GM12878 (cell line): ENCODE data around the gene FUT7. TPM values are rescaled to one million over a fixed set of nuclear protein-coding genes. Genes with fewer than 3 reads are reported as not detected.

Experiments used
- ATAC-seq: fragments of 200-7000 bp; cut with Tn5 transposase; 3 replicates; pipeline ENCODE4 v1.9.1; 2020; ENCODE audit warnings: mild to moderate bottlenecking, moderate library complexity
- BruUV-seq: library from RNA; stranded (reverse); fragments of 400-500 nt; replicated peaks from 2 replicates; lab custom pipeline; 2021; lab: Mats Ljungman, UMichigan
- CTCF ChIA-PET: fragments of 300-600 bp; sonication (Branson Sonifier 250); formaldehyde crosslinking; extraction: SDS; loops from one replicate; lab custom pipeline; 2021; ENCODE audit warnings: inconsistent platforms; lab: Yijun Ruan, JAX
- POLR2A ChIA-PET: fragments of 350-600 bp; formaldehyde crosslinking; extraction: SDS; loops from one replicate; lab custom pipeline; 2021; ENCODE audit warnings: inconsistent platforms; lab: Charles Lee
- RAD21 ChIA-PET: fragments of 300-600 bp; sonication (Branson Sonifier 250); formaldehyde crosslinking; loops from one replicate; lab custom pipeline; 2023; ENCODE audit warnings: antibody characterized with exemption; ENCODE audit not compliant: unreplicated experiment; lab: Charles Lee
- SMC1A ChIA-PET: fragments of 300-600 bp; sonication (Branson Sonifier 250); formaldehyde crosslinking; loops from one replicate; lab custom pipeline; 2023; ENCODE audit not compliant: unreplicated experiment, uncharacterized antibody; lab: Charles Lee
- DNase-seq: peaks from one replicate; pipeline ENCODE4 v3.0.0-alpha.2; 2011; ENCODE audit warnings: low read depth, low spot score
- FAIRE-seq: peaks from 3 replicates; lab custom pipeline; 2011; peaks lifted over from hg19 to GRCh38; lab: Jason Lieb, UNC
- H2AFZ ChIP-seq: 2 replicates; pipeline ENCODE4 v1.6.0; 2011; ENCODE audit warnings: low read depth, low read length, control low read depth; ENCODE audit not compliant: control insufficient read depth
- H3K27ac ChIP-seq: 2 replicates; pipeline ENCODE4 v1.5.1; 2011; ENCODE audit warnings: control low read depth; ENCODE audit not compliant: control insufficient read depth, insufficient read depth
- H3K27me3 ChIP-seq, 2 experiments: replicated peaks in 1 of 2; 2 replicates each; pipeline versions ENCODE4 v1.6.0 to v1.6.1; 2011; ENCODE audit warnings: low read length in 1 of 2; ENCODE audit not compliant: control insufficient read depth in 2 of 2, insufficient read depth in 2 of 2
- H3K36me3 ChIP-seq, 2 experiments: 2 replicates each; pipeline ENCODE4 v1.5.1; 2011; ENCODE audit warnings: low read length in 1 of 2; ENCODE audit not compliant: control insufficient read depth in 2 of 2, insufficient read depth in 2 of 2
- H3K4me1 ChIP-seq: 2 replicates; pipeline ENCODE4 v1.6.1; 2011; ENCODE audit warnings: mild to moderate bottlenecking, low read length, moderate library complexity, mixed read lengths; ENCODE audit not compliant: control insufficient read depth, insufficient read depth
- H3K4me2 ChIP-seq: 2 replicates; pipeline ENCODE4 v1.6.0; 2011; ENCODE audit warnings: control low read depth; ENCODE audit not compliant: control insufficient read depth, insufficient read depth
- H3K4me3 ChIP-seq: fragments of 200-600 bp; sonication (generic); 2 replicates; pipeline ENCODE4 v1.5.1; 2016
- H3K79me2 ChIP-seq: 2 replicates; pipeline ENCODE4 v1.6.0; 2011; ENCODE audit warnings: low read length; ENCODE audit not compliant: control insufficient read depth, insufficient read depth
- H3K9ac ChIP-seq: 2 replicates; pipeline ENCODE4 v1.8.0; 2011; ENCODE audit warnings: low read length, control low read depth, mixed read lengths; ENCODE audit not compliant: control insufficient read depth, insufficient read depth
- H3K9me3 ChIP-seq: replicated peaks from 3 replicates; pipeline ENCODE4 v1.5.1; 2011; ENCODE audit warnings: mild to moderate bottlenecking, low read length; ENCODE audit not compliant: control insufficient read depth, insufficient read depth
- H4K20me1 ChIP-seq: 2 replicates; pipeline ENCODE4 v1.6.0; 2011; ENCODE audit not compliant: control insufficient read depth, insufficient read depth
- ETV6 ChIP-seq, 2 experiments: fragments of 450-650 bp in 1 of 2; IDR thresholded peaks in 1 of 2; conservative IDR thresholded peaks in 1 of 2; 2 replicates each; pipeline ENCODE4 v1.6.1; 2014; ENCODE audit warnings: antibody characterized with exemption in 1 of 2, borderline replicate concordance in 1 of 2, low read depth in 1 of 2, mild to moderate bottlenecking in 1 of 2, moderate library complexity in 1 of 2
- GATAD2B ChIP-seq: fragments of 450-650 bp; conservative IDR thresholded peaks from 2 replicates; pipeline ENCODE4 v1.6.1; 2017; ENCODE audit warnings: low read depth, mild to moderate bottlenecking, moderate library complexity
- KLF5 ChIP-seq: fragments of 450-650 bp; IDR thresholded peaks from 2 replicates; pipeline ENCODE4 v1.6.1; 2014; ENCODE audit warnings: mild to moderate bottlenecking; ENCODE audit not compliant: partially characterized antibody
- NFIC ChIP-seq: IDR thresholded peaks from 2 replicates; pipeline ENCODE4 v1.6.1; 2012; ENCODE audit warnings: low read depth, mild to moderate bottlenecking, inconsistent platforms, low read length, moderate library complexity
- NFYB ChIP-seq: IDR thresholded peaks from 2 replicates; pipeline ENCODE4 v1.6.1; 2011; ENCODE audit warnings: low read depth, mild to moderate bottlenecking, low read length, improper control_type of control experiment, moderate library complexity; ENCODE audit not compliant: insufficient read depth
- NR2C1 ChIP-seq: fragments of 450-650 bp; IDR thresholded peaks from 2 replicates; pipeline ENCODE4 v1.6.1; 2017; ENCODE audit warnings: antibody characterized with exemption, mild to moderate bottlenecking, moderate library complexity
- RAD21 ChIP-seq: IDR thresholded peaks from 2 replicates; pipeline ENCODE4 v1.6.1; 2011; ENCODE audit warnings: mild to moderate bottlenecking, low read depth, low read length, moderate library complexity; ENCODE audit not compliant: insufficient read depth
- RUNX3 ChIP-seq: IDR thresholded peaks from 2 replicates; pipeline ENCODE4 v1.6.1; 2012; ENCODE audit warnings: low read length, inconsistent platforms
- SMAD5 ChIP-seq: IDR thresholded peaks from 2 replicates; pipeline ENCODE4 v1.6.1; 2016; ENCODE audit warnings: antibody characterized with exemption, low read depth
- SMC3 ChIP-seq: IDR thresholded peaks from 2 replicates; pipeline ENCODE4 v1.6.1; 2011; ENCODE audit warnings: low read length, improper control_type of control experiment, borderline replicate concordance
- STAT3 ChIP-seq: IDR thresholded peaks from 2 replicates; pipeline ENCODE4 v1.6.1; 2011; ENCODE audit warnings: low read depth, low read length, improper control_type of control experiment
- SUZ12 ChIP-seq: fragments of 200-600 bp; sonication (generic); IDR thresholded peaks from one replicate; pipeline ENCODE4 v1.6.1; 2018; ENCODE audit warnings: antibody characterized with exemption, mild to moderate bottlenecking; ENCODE audit not compliant: unreplicated experiment
- ZZZ3 ChIP-seq: IDR thresholded peaks from 2 replicates; pipeline ENCODE4 v1.6.1; 2011; ENCODE audit warnings: low read depth; ENCODE audit not compliant: control insufficient read depth, insufficient read length
- WGBS: methylation state at CpG from one replicate; pipeline ENCODE4 v1.1.6; 2016; ENCODE audit warnings: low lambda C conversion rate; ENCODE audit not compliant: insufficient replicate concordance, insufficient coverage; ENCODE audit errors: missing lambda C conversion rate; 5-methylcytosine and 5-hydroxymethylcytosine counted together
- in situ Hi-C: fragments of 300-500 bp; cut with MboI; formaldehyde crosslinking; loops from 9 replicates; pipeline ENCODE4 v1.14.3; 2018; ENCODE audit warnings: mixed read lengths
- intact Hi-C: fragments of 100-400 bp; cut with micrococcal nuclease; formaldehyde crosslinking; loops from one replicate; pipeline ENCODE4 v1.14.2; 2022; ENCODE audit not compliant: unreplicated experiment
- polyA plus RNA-seq, 11 experiments: library from polyadenylated mRNA; depleted of rRNA in 4 of 11; unstranded in 6 of 11; stranded (reverse) in 5 of 11; fragments of >200 nt; fragmentation: Nextera tagmentation in 4 of 11; fragmentation: Illumina TruSeq in 1 of 11; extraction: Ambion mirVana in 4 of 11; extraction: Trizol in 1 of 11; gene quantifications; 1 replicate in 1 of 11; 2 replicates in 10 of 11; pipeline versions ENCODE4 v1.2.1 to v1.2.3, GENCODE V29; 2011 to 2016; ENCODE audit warnings: inconsistent platforms in 2 of 11, missing spikeins in 2 of 11, low read depth in 1 of 11
- total RNA-seq, 4 experiments: library from RNA; depleted of rRNA in 3 of 4; stranded (reverse); fragments of >200 nt in 3 of 4; fragmentation: Illumina TruSeq in 1 of 4; extraction: Trizol in 1 of 4; gene quantifications; 2 replicates each; pipeline versions ENCODE4 v1.2.1 to v1.2.3, GENCODE V29; 2013 to 2021
- TF ChIP-seq, protein P1 (sequence below): fragments of 450-650 bp; IDR thresholded peaks from 2 replicates; pipeline ENCODE4 v1.6.1; 2017; ENCODE audit warnings: mild to moderate bottlenecking, moderate library complexity

The FUT7 gene
- total and polyA plus RNA-seq, 10 of the 15 experiments (the other 5 are each of a cell fraction or from before 2014, with no cell fraction given): 0.04 to 0.62 (median 0.20) TPM; not detected in 2

GRCh38 chr9:136983656-136984314 lies 48.1 kb downstream of the FUT7 start:
- no peak overlapping the region for H3K9ac ChIP-seq
- in situ Hi-C loops: no loop called here
- no TSS peak for BruUV-seq

DNA sequence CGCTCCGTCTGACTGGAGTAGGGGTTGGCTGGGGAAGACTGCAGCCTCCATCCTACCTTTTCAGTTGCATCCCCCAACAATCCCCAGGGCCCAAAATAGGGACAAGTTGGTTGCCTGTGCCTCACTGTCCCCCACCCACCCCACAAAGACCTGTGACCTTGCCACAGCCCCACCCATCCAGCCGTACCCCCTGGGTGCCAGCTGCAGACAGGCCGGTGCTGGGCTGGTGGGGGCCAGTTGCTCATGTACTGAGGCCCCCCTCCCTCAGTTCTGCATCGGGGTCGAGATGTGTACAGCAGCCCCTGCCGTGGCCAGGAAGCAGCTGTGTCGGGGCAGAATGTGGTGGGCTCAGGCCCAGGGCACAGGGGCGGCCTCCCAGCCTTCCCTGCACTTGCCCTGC lies 48.7 kb downstream of the FUT7 start:
- H3K4me1 ChIP-seq: no peaks in the 10 kb centered on the region
- ChIA-PET POLR2A (no interaction called here), CTCF (no interaction called here), RAD21 (no interaction called here), SMC1A (no interaction called here)
- peaks cover 3% of the 10 kb centered on the region; the same call in 1 of the 2 replicates for H4K20me1 ChIP-seq
- no peak overlapping the region for H3K4me3 ChIP-seq
- H3K36me3 ChIP-seq: no peaks in the 10 kb centered on the region
- H3K9me3 ChIP-seq: no peaks in the 10 kb centered on the region
- H2AFZ ChIP-seq: no peak overlapping the region
- 20% methylated on average over 9 of the region's 9 CpGs for WGBS
- DNase-seq (no peak), ATAC-seq (no peak), FAIRE-seq (no peak)
- no TSS peak for BruUV-seq
- intact Hi-C loops: no loop called here
- peaks cover 5 to 6% of the 10 kb centered on the region in 2 experiments for H3K27me3 ChIP-seq
- H3K4me2 ChIP-seq: no peak overlapping the region
- no peak overlapping the region for H3K27ac ChIP-seq
- in situ Hi-C loops: no loop called here
- H3K79me2 ChIP-seq: no peaks in the 10 kb centered on the region
- H3K9ac ChIP-seq: no peak overlapping the region
- TF ChIP-seq SMC3 (no peak), STAT3 (no peak), ZZZ3 (no peak), SUZ12 (no peak), NFYB (no peak), ETV6 (conservative IDR thresholded peaks at IDR 0.05 in 1 of 2, IDR thresholded peaks at IDR 0.05 in 1 of 2; ENCODE audit: borderline replicate concordance in 1 of 2, low read depth in 1 of 2) (no peak), NFIC (no peak), RUNX3 (no peak), RAD21 (no peak), GATAD2B (no peak), SMAD5 (no peak), NR2C1 (no peak)
- TF ChIP-seq, protein P1, sequence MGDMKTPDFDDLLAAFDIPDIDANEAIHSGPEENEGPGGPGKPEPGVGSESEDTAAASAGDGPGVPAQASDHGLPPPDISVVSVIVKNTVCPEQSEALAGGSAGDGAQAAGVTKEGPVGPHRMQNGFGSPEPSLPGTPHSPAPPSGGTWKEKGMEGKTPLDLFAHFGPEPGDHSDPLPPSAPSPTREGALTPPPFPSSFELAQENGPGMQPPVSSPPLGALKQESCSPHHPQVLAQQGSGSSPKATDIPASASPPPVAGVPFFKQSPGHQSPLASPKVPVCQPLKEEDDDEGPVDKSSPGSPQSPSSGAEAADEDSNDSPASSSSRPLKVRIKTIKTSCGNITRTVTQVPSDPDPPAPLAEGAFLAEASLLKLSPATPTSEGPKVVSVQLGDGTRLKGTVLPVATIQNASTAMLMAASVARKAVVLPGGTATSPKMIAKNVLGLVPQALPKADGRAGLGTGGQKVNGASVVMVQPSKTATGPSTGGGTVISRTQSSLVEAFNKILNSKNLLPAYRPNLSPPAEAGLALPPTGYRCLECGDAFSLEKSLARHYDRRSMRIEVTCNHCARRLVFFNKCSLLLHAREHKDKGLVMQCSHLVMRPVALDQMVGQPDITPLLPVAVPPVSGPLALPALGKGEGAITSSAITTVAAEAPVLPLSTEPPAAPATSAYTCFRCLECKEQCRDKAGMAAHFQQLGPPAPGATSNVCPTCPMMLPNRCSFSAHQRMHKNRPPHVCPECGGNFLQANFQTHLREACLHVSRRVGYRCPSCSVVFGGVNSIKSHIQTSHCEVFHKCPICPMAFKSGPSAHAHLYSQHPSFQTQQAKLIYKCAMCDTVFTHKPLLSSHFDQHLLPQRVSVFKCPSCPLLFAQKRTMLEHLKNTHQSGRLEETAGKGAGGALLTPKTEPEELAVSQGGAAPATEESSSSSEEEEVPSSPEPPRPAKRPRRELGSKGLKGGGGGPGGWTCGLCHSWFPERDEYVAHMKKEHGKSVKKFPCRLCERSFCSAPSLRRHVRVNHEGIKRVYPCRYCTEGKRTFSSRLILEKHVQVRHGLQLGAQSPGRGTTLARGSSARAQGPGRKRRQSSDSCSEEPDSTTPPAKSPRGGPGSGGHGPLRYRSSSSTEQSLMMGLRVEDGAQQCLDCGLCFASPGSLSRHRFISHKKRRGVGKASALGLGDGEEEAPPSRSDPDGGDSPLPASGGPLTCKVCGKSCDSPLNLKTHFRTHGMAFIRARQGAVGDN: no peak

More at GRCh38 chr9:136983656-136984314, 48.1 kb downstream of the FUT7 start:
- ChIA-PET CTCF (no interaction called here), POLR2A (no interaction called here), RAD21 (no interaction called here), SMC1A (no interaction called here)
- Histone ChIP-seq H4K20me1 (peaks cover 3% of the 10 kb centered on the region; the same call in 1 of the 2 replicates), H3K27ac (no peak overlapping the region), H3K4me3 (no peak overlapping the region), H2AFZ (no peak overlapping the region), H3K36me3 (no peaks in the 10 kb centered on the region), H3K4me2 (no peak overlapping the region), H3K79me2 (no peaks in the 10 kb centered on the region), H3K4me1 (no peaks in the 10 kb centered on the region), H3K27me3 (peaks cover 5 to 6% of the 10 kb centered on the region in 2 experiments), H3K9me3 (no peaks in the 10 kb centered on the region)
- ATAC-seq: no peak
- FAIRE-seq: no peak
- DNase-seq: no peak
- no peak for TF ChIP-seq KLF5
- WGBS: 26% methylated on average over 11 of the region's 11 CpGs
- intact Hi-C loops: no loop called here
